ENCODE measurements around the gene BICC1.
A peak's percentile ranks its signal among the peaks of the same experiment; 100 is the strongest.

The BICC1 gene

GRCh38 chr10:58502956-58503355 lies 9.7 kb upstream of the BICC1 start:
- Histone ChIP-seq H3K27ac (replicated peaks) (no peak overlapping the region), H3K4me3 (replicated peaks; ENCODE audit: insufficient read depth, low read length) (no peak overlapping the region), H3K27me3 (ENCODE audit: insufficient read depth, poor library complexity, severe bottlenecking) (peaks cover 3% of the 10 kb centered on the region)
- TF ChIP-seq, protein P1, sequence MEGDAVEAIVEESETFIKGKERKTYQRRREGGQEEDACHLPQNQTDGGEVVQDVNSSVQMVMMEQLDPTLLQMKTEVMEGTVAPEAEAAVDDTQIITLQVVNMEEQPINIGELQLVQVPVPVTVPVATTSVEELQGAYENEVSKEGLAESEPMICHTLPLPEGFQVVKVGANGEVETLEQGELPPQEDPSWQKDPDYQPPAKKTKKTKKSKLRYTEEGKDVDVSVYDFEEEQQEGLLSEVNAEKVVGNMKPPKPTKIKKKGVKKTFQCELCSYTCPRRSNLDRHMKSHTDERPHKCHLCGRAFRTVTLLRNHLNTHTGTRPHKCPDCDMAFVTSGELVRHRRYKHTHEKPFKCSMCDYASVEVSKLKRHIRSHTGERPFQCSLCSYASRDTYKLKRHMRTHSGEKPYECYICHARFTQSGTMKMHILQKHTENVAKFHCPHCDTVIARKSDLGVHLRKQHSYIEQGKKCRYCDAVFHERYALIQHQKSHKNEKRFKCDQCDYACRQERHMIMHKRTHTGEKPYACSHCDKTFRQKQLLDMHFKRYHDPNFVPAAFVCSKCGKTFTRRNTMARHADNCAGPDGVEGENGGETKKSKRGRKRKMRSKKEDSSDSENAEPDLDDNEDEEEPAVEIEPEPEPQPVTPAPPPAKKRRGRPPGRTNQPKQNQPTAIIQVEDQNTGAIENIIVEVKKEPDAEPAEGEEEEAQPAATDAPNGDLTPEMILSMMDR (IDR thresholded peaks at IDR 0.05; ENCODE audit: insufficient read depth, low read length): no peak
- no peak for TF ChIP-seq POLR2AphosphoS5 (IDR thresholded peaks at IDR 0.05; ENCODE audit: low read depth)
- no peak for TF ChIP-seq GABPA (IDR thresholded peaks at IDR 0.05; ENCODE audit: low read depth)
- TF ChIP-seq SPI1 (IDR thresholded peaks at IDR 0.05; ENCODE audit: borderline replicate concordance, low read depth): no peak
- TF ChIP-seq REST (IDR thresholded peaks at IDR 0.05; ENCODE audit: insufficient replicate concordance, low read depth): no peak
- DNase-seq (ENCODE audit: low read depth in 1 of 2, low spot score in 1 of 2): no peak

DNA sequence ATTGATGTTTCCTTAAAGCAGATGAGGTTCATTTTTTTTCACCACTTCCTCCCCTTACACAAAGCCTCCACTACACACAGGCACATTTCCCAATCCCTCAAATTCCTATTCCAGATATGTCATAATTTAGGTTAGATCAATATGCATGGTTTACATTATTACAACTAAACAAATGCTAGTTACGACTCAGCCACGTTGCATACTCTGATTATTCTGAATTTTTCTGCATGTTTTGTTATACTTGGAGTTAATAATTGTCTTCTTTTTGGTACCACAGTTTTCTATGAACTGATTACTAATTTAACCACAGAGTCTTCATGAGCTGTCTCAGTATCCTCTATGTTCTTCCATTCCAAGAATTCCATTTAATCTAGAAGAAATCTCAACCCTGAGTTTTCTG lies 4.4 kb upstream of the BICC1 start:
- no peak for TF ChIP-seq SPI1 (IDR thresholded peaks at IDR 0.05; ENCODE audit: borderline replicate concordance, low read depth)
- no peak for TF ChIP-seq REST (IDR thresholded peaks at IDR 0.05; ENCODE audit: insufficient replicate concordance, low read depth)
- TF ChIP-seq POLR2AphosphoS5 (IDR thresholded peaks at IDR 0.05; ENCODE audit: low read depth): no peak
- TF ChIP-seq, protein P1 (IDR thresholded peaks at IDR 0.05; ENCODE audit: insufficient read depth, low read length): no peak
- no peak for TF ChIP-seq GABPA (IDR thresholded peaks at IDR 0.05; ENCODE audit: low read depth)
- H3K27me3 ChIP-seq (ENCODE audit: insufficient read depth, poor library complexity, severe bottlenecking): peaks cover 21% of the 10 kb centered on the region
- no peak overlapping the region for H3K27ac ChIP-seq (replicated peaks)
- H3K4me3 ChIP-seq (replicated peaks; ENCODE audit: insufficient read depth, low read length): no peak overlapping the region
- no peak for DNase-seq (ENCODE audit: low read depth in 1 of 2, low spot score in 1 of 2)

DNA sequence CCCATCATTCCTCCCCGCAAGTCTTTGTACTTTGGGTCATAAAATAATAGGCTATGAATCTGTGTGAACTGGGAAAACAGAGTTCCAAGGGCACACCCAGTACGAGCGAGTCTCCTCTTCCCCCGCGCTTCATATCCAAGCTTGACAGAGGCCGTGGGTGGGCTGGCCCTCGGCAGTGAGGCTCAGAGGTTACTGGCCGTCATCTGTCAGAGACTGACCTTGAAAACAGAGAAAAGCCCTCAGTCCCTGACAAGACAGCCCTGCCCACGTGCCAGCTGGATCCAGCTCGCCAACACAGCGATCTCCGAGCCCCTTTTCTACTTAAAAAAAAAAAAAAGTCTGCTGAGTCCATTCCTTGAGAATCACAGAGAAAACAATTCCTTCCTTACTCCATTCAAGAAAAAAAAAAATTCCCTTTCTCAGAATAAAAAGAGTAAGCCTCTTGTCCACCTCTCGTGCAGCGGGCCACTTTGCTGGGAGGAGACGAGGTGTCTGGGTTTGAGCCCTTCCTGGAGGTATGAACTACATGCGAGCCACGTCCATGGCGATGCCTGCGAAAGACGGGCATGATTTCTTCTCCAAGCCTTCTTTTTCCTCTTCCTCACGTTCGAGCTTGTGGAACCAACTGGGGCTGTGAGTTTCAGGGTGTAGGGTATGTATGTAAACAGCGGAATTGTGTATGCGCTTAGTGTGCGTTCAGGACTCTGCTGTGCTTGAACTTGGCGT lies 744 bp upstream of the BICC1 start:
- TF ChIP-seq SPI1 (IDR thresholded peaks at IDR 0.05; ENCODE audit: borderline replicate concordance, low read depth): no peak
- Histone ChIP-seq H3K27ac (replicated peaks) (no peak overlapping the region), H3K4me3 (replicated peaks; ENCODE audit: insufficient read depth, low read length) (no peak overlapping the region; the same call in 1 of the 2 replicates), H3K27me3 (ENCODE audit: insufficient read depth, poor library complexity, severe bottlenecking) (peaks cover 23% of the 10 kb centered on the region)
- DNase-seq (ENCODE audit: low read depth in 1 of 2, low spot score in 1 of 2): no peak

DNA sequence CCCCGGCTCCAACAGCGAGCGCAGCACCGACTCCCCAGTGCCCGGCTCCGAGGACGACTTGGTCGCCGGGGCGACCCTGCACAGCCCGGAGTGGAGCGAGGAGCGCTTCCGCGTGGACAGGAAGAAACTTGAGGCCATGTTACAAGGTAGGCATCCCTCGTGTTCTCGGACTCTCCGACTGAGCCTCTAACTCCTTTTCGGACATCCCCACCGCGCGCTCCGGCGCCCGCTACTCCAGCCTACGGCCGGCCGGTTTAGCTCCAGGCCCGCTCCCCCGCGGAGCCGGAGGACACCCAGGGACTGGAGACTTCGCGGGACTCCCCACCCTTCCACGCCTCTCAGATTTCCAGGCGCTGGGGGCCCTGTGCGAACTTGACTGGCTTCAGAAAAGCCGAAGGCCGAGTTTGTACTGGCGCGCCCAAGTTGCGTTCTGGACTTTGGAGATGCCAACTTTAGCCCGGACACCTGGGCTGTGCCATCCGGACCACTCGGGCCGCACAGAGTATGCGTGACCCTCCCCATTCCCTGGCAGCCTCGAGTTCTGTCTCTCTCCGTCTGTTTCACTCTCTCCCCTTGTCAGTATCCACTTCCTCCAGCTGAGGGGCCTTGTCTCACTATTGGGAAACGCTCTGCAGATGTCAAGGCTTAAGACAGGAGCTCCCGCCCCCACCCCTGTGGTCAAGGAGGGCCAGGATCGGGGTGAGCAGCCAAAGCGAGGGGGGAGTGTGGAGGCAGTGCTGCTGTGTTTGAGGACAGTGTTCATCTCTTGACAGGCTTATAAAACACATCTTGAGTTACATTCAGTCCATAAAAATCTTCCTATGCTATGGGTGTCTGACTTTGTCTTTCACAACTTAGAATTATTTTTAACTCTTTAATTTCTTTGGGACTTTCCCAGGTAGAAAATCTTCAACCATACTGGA lies 777 bp downstream of the BICC1 start:
- Histone ChIP-seq H3K27me3 (ENCODE audit: insufficient read depth, poor library complexity, severe bottlenecking) (peaks cover 23% of the 10 kb centered on the region), H3K4me3 (replicated peaks; ENCODE audit: insufficient read depth, low read length) (peak overlapping the region; percentile 52), H3K27ac (replicated peaks) (no peak overlapping the region)
- TF ChIP-seq SPI1 (IDR thresholded peaks at IDR 0.05; ENCODE audit: borderline replicate concordance, low read depth) (peak; percentile 27; the same call in 1 of the 2 replicates), POLR2AphosphoS5 (IDR thresholded peaks at IDR 0.05; ENCODE audit: low read depth) (peak; percentile 30; the same call in 1 of the 2 replicates), GABPA (IDR thresholded peaks at IDR 0.05; ENCODE audit: low read depth) (no peak)
- peak; percentile 43 to 56 for DNase-seq (ENCODE audit: low read depth in 1 of 2, low spot score in 1 of 2)

Measured in HL-60 (cell line).